Measurements from ENCODE around the gene CACYBP. TPM values are rescaled to one million over a fixed set of nuclear protein-coding genes. Genes with fewer than 3 reads are reported as not detected.

CACYBP gene
- total and polyA plus RNA-seq, 2 of the 8 experiments (the other 6 are each of a cell fraction or from before 2014, with no cell fraction given): 28.3 to 247 TPM

- 6% methylated on average over 19 of the region's 19 CpGs; no CpG with 5 or more reads in 1 of the 2 experiments for WGBS, 2 experiments (ENCODE audit: extremely low coverage in 1 of 2, insufficient coverage in 1 of 2, insufficient read length in 1 of 2, insufficient replicate concordance in 2 of 2, low coverage in 1 of 2, low lambda C conversion rate in 2 of 2, missing lambda C conversion rate in 1 of 2)
- CTCF ChIA-PET (ENCODE audit: partially characterized antibody): interaction anchor here (0.6 to 3.1 kb wide), 23 partner anchors 9 to 1128 kb away, joined by 3 to 27 read pairs (median 3); partner anchors contain the start of gene MRPS14
- peak overlapping the region; percentile 85 for H4K5ac ChIP-seq (ENCODE audit: insufficient read length, low read depth, low read length)
- peaks cover 0 to 5% of the 10 kb centered on the region in 2 experiments for H4K20me1 ChIP-seq (replicated peaks in 1 of 2; ENCODE audit: control insufficient read depth in 1 of 2, insufficient read depth in 2 of 2, low read length in 2 of 2)
- H2BK20ac ChIP-seq (ENCODE audit: low read length): no peak overlapping the region
- FAIRE-seq (peak; percentile 42), DNase-seq (ENCODE audit: low read depth in 1 of 2, low spot score in 2 of 2) (no peak)
- H2BK15ac ChIP-seq (ENCODE audit: low read length): 0 out of 2 replicates have a peak overlapping the region, but pooled peaks have one; percentile 21
- no peaks in the 10 kb centered on the region for H3K9me3 ChIP-seq (ENCODE audit: insufficient read depth in 2 of 2, low read depth in 1 of 2, low read length in 1 of 2)
- no peak overlapping the region for H3K23ac ChIP-seq (ENCODE audit: insufficient read length)
- no peak overlapping the region for H3K14ac ChIP-seq (ENCODE audit: insufficient read length)
- peaks cover 0 to 4% (median 0%) of the 10 kb centered on the region in 4 experiments; a peak in 1 of 7 replicates for H3K4me1 ChIP-seq (replicated peaks in 1 of 4; ENCODE audit: control insufficient read depth in 3 of 4, insufficient read depth in 4 of 4, low read length in 3 of 4)
- peaks cover 0 to 6% (median 1%) of the 10 kb centered on the region in 4 experiments; a peak in 3 of 8 replicates for H3K36me3 ChIP-seq (ENCODE audit: control insufficient read depth in 2 of 4, insufficient read depth in 4 of 4, low read length in 3 of 4)
- H3K27ac ChIP-seq (ENCODE audit: low read depth, low read length): peak overlapping the region; percentile 100
- H4K8ac ChIP-seq (ENCODE audit: extremely low read depth, insufficient read depth, low read length): peak overlapping the region; percentile 98; the same call in 1 of the 2 replicates
- H3K79me1 ChIP-seq (ENCODE audit: low read depth, low read length): no peaks in the 10 kb centered on the region
- peak overlapping the region; percentile 99 for H2BK5ac ChIP-seq (ENCODE audit: low read depth, low read length)
- peak overlapping the region; percentile 18 for H3K56ac ChIP-seq (replicated peaks; ENCODE audit: insufficient read length, low read depth, low read length)
- peak overlapping the region; percentile 92 to 96 (median 94) for H3K4me3 ChIP-seq (ENCODE audit: extremely low read depth in 1 of 4, insufficient read depth in 2 of 4, low read depth in 3 of 4, low read length in 4 of 4)
- H3K79me2 ChIP-seq (ENCODE audit: control insufficient read depth in 1 of 2, insufficient read depth in 2 of 2, low read length in 2 of 2): peaks cover 29 to 37% of the 10 kb centered on the region in 2 experiments
- peak overlapping the region; percentile 44; the same call in 1 of the 2 replicates for H2AK5ac ChIP-seq (ENCODE audit: low read depth, low read length)
- H3K18ac ChIP-seq (ENCODE audit: extremely low read depth, low read length): peak overlapping the region; percentile 20; the same call in 1 of the 2 replicates
- H3K23me2 ChIP-seq (ENCODE audit: low read depth, low read length): peaks cover 5% of the 10 kb centered on the region
- no peak overlapping the region for H2AFZ ChIP-seq (ENCODE audit: low read length)
- H3K9ac ChIP-seq (replicated peaks in 1 of 4; ENCODE audit: extremely low read depth in 1 of 4, low read depth in 3 of 4, low read length in 3 of 4): peak overlapping the region; percentile 89 to 100 (median 99)
- H3K4me2 ChIP-seq (ENCODE audit: insufficient read depth in 1 of 2, low read depth in 2 of 2, low read length in 2 of 2): peak overlapping the region; percentile 93 to 97
- no peak overlapping the region for H2BK120ac ChIP-seq (replicated peaks; ENCODE audit: low read depth, low read length)
- no peaks in the 10 kb centered on the region for H3K27me3 ChIP-seq (replicated peaks in 1 of 4; ENCODE audit: control insufficient read depth in 3 of 4, extremely low read depth in 1 of 4, insufficient read depth in 3 of 4, low read length in 3 of 4)
- POLR2A ChIA-PET (ENCODE audit: partially characterized antibody): interaction anchor here (0.6 to 4.5 kb wide), 49 partner anchors 9 to 810 kb away, joined by 3 to 66 read pairs (median 5); partner anchors contain the start of gene MRPS14
- H2BK12ac ChIP-seq (ENCODE audit: low read depth, low read length): peak overlapping the region; percentile 95; the same call in 1 of the 2 replicates
- H4K91ac ChIP-seq (replicated peaks; ENCODE audit: insufficient read length, low read length): peak overlapping the region; percentile 48
- no peak overlapping the region for H3K4ac ChIP-seq (replicated peaks; ENCODE audit: insufficient read length, low read depth, low read length)
- TF ChIP-seq, protein P1, sequence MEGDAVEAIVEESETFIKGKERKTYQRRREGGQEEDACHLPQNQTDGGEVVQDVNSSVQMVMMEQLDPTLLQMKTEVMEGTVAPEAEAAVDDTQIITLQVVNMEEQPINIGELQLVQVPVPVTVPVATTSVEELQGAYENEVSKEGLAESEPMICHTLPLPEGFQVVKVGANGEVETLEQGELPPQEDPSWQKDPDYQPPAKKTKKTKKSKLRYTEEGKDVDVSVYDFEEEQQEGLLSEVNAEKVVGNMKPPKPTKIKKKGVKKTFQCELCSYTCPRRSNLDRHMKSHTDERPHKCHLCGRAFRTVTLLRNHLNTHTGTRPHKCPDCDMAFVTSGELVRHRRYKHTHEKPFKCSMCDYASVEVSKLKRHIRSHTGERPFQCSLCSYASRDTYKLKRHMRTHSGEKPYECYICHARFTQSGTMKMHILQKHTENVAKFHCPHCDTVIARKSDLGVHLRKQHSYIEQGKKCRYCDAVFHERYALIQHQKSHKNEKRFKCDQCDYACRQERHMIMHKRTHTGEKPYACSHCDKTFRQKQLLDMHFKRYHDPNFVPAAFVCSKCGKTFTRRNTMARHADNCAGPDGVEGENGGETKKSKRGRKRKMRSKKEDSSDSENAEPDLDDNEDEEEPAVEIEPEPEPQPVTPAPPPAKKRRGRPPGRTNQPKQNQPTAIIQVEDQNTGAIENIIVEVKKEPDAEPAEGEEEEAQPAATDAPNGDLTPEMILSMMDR (IDR thresholded peaks at IDR 0.05; ENCODE audit: control extremely low read depth in 1 of 3, insufficient read depth in 1 of 3, low read depth in 1 of 3, low read length in 3 of 3): peak in 2 of 3 experiments; percentile 47 to 76; a peak in 3 of 4 replicates
- TF ChIP-seq HDAC6 (IDR thresholded peaks at IDR 0.05; ENCODE audit: low read depth, low read length): no peak
- no peak for TF ChIP-seq CEBPB (IDR thresholded peaks at IDR 0.05; ENCODE audit: low read depth, low read length)
- no peak for TF ChIP-seq POLR2A (IDR thresholded peaks at IDR 0.05; ENCODE audit: control extremely low read depth in 1 of 2, low read depth in 2 of 2, low read length in 2 of 2)
- no peak for TF ChIP-seq SIX5 (IDR thresholded peaks at IDR 0.05; ENCODE audit: low read depth, low read length)
- no peak for TF ChIP-seq SUZ12 (IDR thresholded peaks at IDR 0.05; ENCODE audit: low read length)
These were observed 1.1 kb upstream of the CACYBP start for GRCh38 chr1:174998569-174999215.
